Measurements from ENCODE around the gene HP1BP3.
"Not testable (repeated sequence)": the region's sequence is repeated elsewhere in the genome, so short reads cannot be mapped to it uniquely, and the experiment has no call there.

The HP1BP3 gene

GRCh38 chr1:20792196-20792595, 5.1 kb upstream of the HP1BP3 start:
- no peak overlapping the region for H3K4me3 ChIP-seq (ENCODE audit: low read depth, low read length)
- TF ChIP-seq, protein P1, sequence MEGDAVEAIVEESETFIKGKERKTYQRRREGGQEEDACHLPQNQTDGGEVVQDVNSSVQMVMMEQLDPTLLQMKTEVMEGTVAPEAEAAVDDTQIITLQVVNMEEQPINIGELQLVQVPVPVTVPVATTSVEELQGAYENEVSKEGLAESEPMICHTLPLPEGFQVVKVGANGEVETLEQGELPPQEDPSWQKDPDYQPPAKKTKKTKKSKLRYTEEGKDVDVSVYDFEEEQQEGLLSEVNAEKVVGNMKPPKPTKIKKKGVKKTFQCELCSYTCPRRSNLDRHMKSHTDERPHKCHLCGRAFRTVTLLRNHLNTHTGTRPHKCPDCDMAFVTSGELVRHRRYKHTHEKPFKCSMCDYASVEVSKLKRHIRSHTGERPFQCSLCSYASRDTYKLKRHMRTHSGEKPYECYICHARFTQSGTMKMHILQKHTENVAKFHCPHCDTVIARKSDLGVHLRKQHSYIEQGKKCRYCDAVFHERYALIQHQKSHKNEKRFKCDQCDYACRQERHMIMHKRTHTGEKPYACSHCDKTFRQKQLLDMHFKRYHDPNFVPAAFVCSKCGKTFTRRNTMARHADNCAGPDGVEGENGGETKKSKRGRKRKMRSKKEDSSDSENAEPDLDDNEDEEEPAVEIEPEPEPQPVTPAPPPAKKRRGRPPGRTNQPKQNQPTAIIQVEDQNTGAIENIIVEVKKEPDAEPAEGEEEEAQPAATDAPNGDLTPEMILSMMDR (IDR thresholded peaks at IDR 0.05; ENCODE audit: low read depth, low read length), result no peak

DNA sequence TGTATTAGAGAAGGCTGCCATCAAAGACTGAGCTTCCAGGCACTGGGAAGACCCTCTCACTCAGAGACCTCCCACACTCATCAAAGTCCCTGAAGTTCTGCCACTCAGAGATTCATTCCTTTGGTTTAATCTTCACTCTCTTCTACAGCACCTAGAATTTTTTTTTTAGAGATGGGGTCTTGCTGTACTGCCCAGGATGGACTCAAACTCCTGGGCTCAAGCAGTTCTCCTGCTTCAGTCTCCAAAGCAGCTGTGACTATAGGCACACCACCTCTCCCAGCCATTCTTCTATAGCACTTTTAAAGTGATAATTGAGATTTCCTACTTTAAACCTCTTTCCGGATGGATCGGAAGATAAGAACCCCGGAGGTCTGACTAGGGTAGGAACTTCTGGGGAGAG, 3.7 kb upstream of the HP1BP3 start:
- TF ChIP-seq, protein P1 (IDR thresholded peaks at IDR 0.05; ENCODE audit: low read depth, low read length), result no peak
- H3K4me3 ChIP-seq (ENCODE audit: low read depth, low read length), result no peak overlapping the region

GRCh38 chr1:20789598-20789997, 2.5 kb upstream of the HP1BP3 start:
- not testable (repeated sequence) for H3K4me3 ChIP-seq (ENCODE audit: low read depth, low read length)

GRCh38 chr1:20787840-20788795, 1.0 kb upstream of the HP1BP3 start:
- TF ChIP-seq, protein P1 (IDR thresholded peaks at IDR 0.05; ENCODE audit: low read depth, low read length), result no peak
- peak overlapping the region; percentile 96 for H3K4me3 ChIP-seq (ENCODE audit: low read depth, low read length)

GRCh38 chr1:20786253-20787028, 666 bp downstream of the HP1BP3 start:
- TF ChIP-seq, protein P1 (IDR thresholded peaks at IDR 0.05; ENCODE audit: low read depth, low read length), result no peak
- peak overlapping the region; percentile 96 for H3K4me3 ChIP-seq (ENCODE audit: low read depth, low read length)

DNA sequence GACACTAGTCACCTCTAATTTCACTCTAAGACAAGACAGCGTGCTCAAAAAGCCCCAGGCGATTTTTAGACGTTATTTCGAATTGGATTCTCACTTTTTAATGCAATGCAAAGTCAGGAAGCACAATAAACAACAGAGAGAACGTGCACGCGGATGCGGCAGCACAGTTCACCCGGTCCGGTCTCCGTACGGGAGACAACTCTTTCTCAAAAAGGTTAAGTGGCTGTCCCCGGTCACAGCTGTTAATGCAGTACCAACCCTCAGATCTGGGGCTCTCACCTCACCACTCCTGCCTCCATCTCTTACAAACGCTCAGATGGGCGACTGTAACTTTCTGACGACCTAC, 1.2 kb downstream of the HP1BP3 start:
- peak overlapping the region; percentile 96 for H3K4me3 ChIP-seq (ENCODE audit: low read depth, low read length)

GRCh38 chr1:20775700-20776099, 11.4 kb downstream of the HP1BP3 start:
- H3K4me3 ChIP-seq (ENCODE audit: low read depth, low read length), result no peak overlapping the region
- TF ChIP-seq, protein P1 (IDR thresholded peaks at IDR 0.05; ENCODE audit: low read depth, low read length), result no peak

More for the DNA sequence above, 1.2 kb downstream of the HP1BP3 start:
- TF ChIP-seq, protein P1 (IDR thresholded peaks at IDR 0.05; ENCODE audit: low read depth, low read length), result no peak
